HepG2 (cell line): Measurements from ENCODE around the gene TMEM229B. TPM values are rescaled to one million over a fixed set of nuclear protein-coding genes. Genes with fewer than 3 reads are reported as not detected.

Experiments used
- ATAC-seq: fragments of 200-7000 bp; cut with Tn5 transposase; 3 replicates; pipeline ENCODE4 v1.9.1; 2020; ENCODE audit warnings: mild to moderate bottlenecking, moderate library complexity
- BruUV-seq: library from RNA; stranded (reverse); fragments of 400-500 nt; replicated peaks from 2 replicates; lab custom pipeline; 2021; lab: Mats Ljungman, UMichigan
- CTCF ChIA-PET: fragments of 300-600 bp; formaldehyde crosslinking; extraction: SDS; loops from one replicate; lab custom pipeline; 2021; ENCODE audit warnings: low total read pairs, inconsistent platforms, low intra/inter-chr PET ratio; lab: Yijun Ruan, JAX
- POLR2A ChIA-PET: fragments of 350-600 bp; sonication (Branson Sonifier 250); formaldehyde crosslinking; loops from one replicate; lab custom pipeline; 2020; ENCODE audit warnings: antibody characterized with exemption, inconsistent platforms; lab: Yijun Ruan, JAX
- DNase-seq: peaks from one replicate; pipeline ENCODE4 v3.0.0-alpha.2; 2015; ENCODE audit warnings: low spot score
- FAIRE-seq: peaks from 3 replicates; lab custom pipeline; 2011; peaks lifted over from hg19 to GRCh38; lab: Jason Lieb, UNC
- H2AFZ ChIP-seq: one replicate; pipeline ENCODE4 v1.6.1; 2011; ENCODE audit warnings: low read length, inconsistent platforms
- H3K27ac ChIP-seq: fragments of 300-600 bp; 3 replicates; pipeline ENCODE4 v1.8.0; 2011; ENCODE audit warnings: mixed run types, mild to moderate bottlenecking, mixed read lengths, low read length, inconsistent platforms; ENCODE audit not compliant: insufficient read depth; ENCODE audit errors: extremely low read length
- H3K27me3 ChIP-seq, 2 experiments: fragments of 200-600 bp in 1 of 2; 2 replicates in 1 of 2; 3 replicates in 1 of 2; pipeline versions ENCODE4 v1.6.0 to v1.8.0; 2011; ENCODE audit warnings: low read length in 2 of 2, mild to moderate bottlenecking in 2 of 2, moderate library complexity in 2 of 2, inconsistent platforms in 1 of 2; ENCODE audit not compliant: insufficient read depth in 2 of 2, control insufficient read depth in 1 of 2
- H3K36me3 ChIP-seq, 2 experiments: fragments of 200-600 bp in 1 of 2; replicated peaks in 1 of 2; 2 replicates in 1 of 2; 3 replicates in 1 of 2; pipeline versions ENCODE4 v1.5.1 to v1.8.0; 2011; ENCODE audit warnings: low read length in 2 of 2, inconsistent platforms in 1 of 2; ENCODE audit not compliant: insufficient read depth in 2 of 2, control insufficient read depth in 1 of 2
- H3K4me1 ChIP-seq: 2 replicates; pipeline ENCODE4 v1.5.1; 2012; ENCODE audit warnings: low read length, inconsistent platforms; ENCODE audit not compliant: insufficient read depth
- H3K4me2 ChIP-seq: 2 replicates; pipeline ENCODE4 v1.6.0; 2011; ENCODE audit warnings: low read depth, low read length, inconsistent platforms
- H3K4me3 ChIP-seq, 3 experiments: fragments of 200-600 bp in 1 of 3; sonication (generic), shearing (Covaris generic) in 1 of 3; replicated peaks in 1 of 3; 2 replicates each; pipeline ENCODE4 v1.5.1; 2011 to 2016; ENCODE audit warnings: low read length in 3 of 3, inconsistent platforms in 2 of 3, low read depth in 2 of 3, mild to moderate bottlenecking in 2 of 3, control low read depth in 1 of 3, mixed read lengths in 1 of 3; ENCODE audit not compliant: insufficient read depth in 1 of 3
- H3K79me2 ChIP-seq: one replicate; pipeline ENCODE4 v1.6.1; 2011; ENCODE audit warnings: low read length, inconsistent platforms; ENCODE audit not compliant: insufficient read depth
- H3K9ac ChIP-seq: 2 replicates; pipeline ENCODE4 v1.6.0; 2011; ENCODE audit warnings: mild to moderate bottlenecking, low read depth, low read length, inconsistent platforms; ENCODE audit not compliant: insufficient read depth
- H3K9me3 ChIP-seq: 2 replicates; pipeline ENCODE4 v1.5.1; 2012; ENCODE audit warnings: mild to moderate bottlenecking, low read length
- H4K20me1 ChIP-seq: 2 replicates; pipeline ENCODE4 v1.6.0; 2011; ENCODE audit warnings: inconsistent platforms, mild to moderate bottlenecking, low read length, moderate library complexity; ENCODE audit not compliant: insufficient read depth
- ASH2L ChIP-seq: fragments of 300-600, 200-600 bp; sonication (generic); IDR thresholded peaks from 2 replicates; pipeline ENCODE4 v1.7.0; 2017; ENCODE audit warnings: low read depth, mild to moderate bottlenecking, moderate library complexity, mixed read lengths, low read length; ENCODE audit not compliant: insufficient read length
- BRD4 ChIP-seq: sonication (generic); formaldehyde crosslinking; IDR thresholded peaks from 2 replicates; pipeline ENCODE4 v1.4.0; 2020; ENCODE audit warnings: missing genetic modification reagents
- CCAR2 ChIP-seq: fragments of 200-400 bp; formaldehyde crosslinking; optimal IDR thresholded peaks from 2 replicates; pipeline ENCODE3; 2018; ENCODE audit warnings: low read depth, mild to moderate bottlenecking, low read length, moderate library complexity
- CREM ChIP-seq, 2 experiments: sonication (generic) in 1 of 2; formaldehyde crosslinking in 1 of 2; IDR thresholded peaks; 2 replicates each; pipeline versions ENCODE4 v1.4.0 to v1.6.1; 2016 to 2020; ENCODE audit warnings: antibody characterized with exemption in 1 of 2, mild to moderate bottlenecking in 1 of 2, missing genetic modification reagents in 1 of 2
- EED ChIP-seq: sonication (generic); formaldehyde crosslinking; IDR thresholded peaks from 2 replicates; pipeline ENCODE4 v1.5.0; 2020; ENCODE audit warnings: mild to moderate bottlenecking, missing genetic modification reagents
- HOXA3 ChIP-seq: sonication (generic); formaldehyde crosslinking; IDR thresholded peaks from 2 replicates; pipeline ENCODE4 v1.5.0; 2020; ENCODE audit warnings: missing genetic modification reagents
- NFIC ChIP-seq: IDR thresholded peaks from 2 replicates; pipeline ENCODE4 v1.6.1; 2012; ENCODE audit warnings: mild to moderate bottlenecking, low read length, inconsistent platforms
- NFYB ChIP-seq: sonication (generic); formaldehyde crosslinking; IDR thresholded peaks from 2 replicates; pipeline ENCODE4 v1.4.0; 2020; ENCODE audit warnings: missing genetic modification reagents
- SNAI1 ChIP-seq: sonication (generic); formaldehyde crosslinking; IDR thresholded peaks from 2 replicates; pipeline ENCODE4 v1.5.0; 2020; ENCODE audit warnings: mild to moderate bottlenecking, missing genetic modification reagents, borderline replicate concordance
- SOX5 ChIP-seq: IDR thresholded peaks from 2 replicates; pipeline ENCODE4 v1.6.1; 2016; ENCODE audit warnings: borderline replicate concordance
- TGIF2 ChIP-seq: IDR thresholded peaks from 2 replicates; pipeline ENCODE4 v1.6.1; 2016; ENCODE audit warnings: control low read depth, missing compliant biosample characterization
- ZFP91 ChIP-seq: sonication (generic); formaldehyde crosslinking; IDR thresholded peaks from 2 replicates; pipeline ENCODE4 v1.9.0; 2022; ENCODE audit warnings: missing genetic modification reagents, mild to moderate bottlenecking, borderline replicate concordance
- ZNF264 ChIP-seq: sonication (generic); formaldehyde crosslinking; IDR thresholded peaks from 2 replicates; pipeline ENCODE4 v1.4.0; 2020; ENCODE audit warnings: missing genetic modification reagents
- ZSCAN25 ChIP-seq: sonication (generic); formaldehyde crosslinking; IDR thresholded peaks from 2 replicates; pipeline ENCODE4 v1.8.0; 2022; ENCODE audit warnings: mild to moderate bottlenecking, missing genetic modification reagents
- WGBS: methylation state at CpG from one replicate; pipeline ENCODE4 v1.1.6; 2017; ENCODE audit warnings: low lambda C conversion rate; 5-methylcytosine and 5-hydroxymethylcytosine counted together
- in situ Hi-C: cut with HindIII; loops from 2 replicates; pipeline ENCODE4 v1.10.0; 2017; ENCODE audit warnings: low pct_unique_long_range_greater_than_20kb; ENCODE audit not compliant: extremely low pct_ligation_motif_present
- intact Hi-C: fragments of 100-400 bp; cut with micrococcal nuclease; formaldehyde crosslinking; loops from one replicate; pipeline ENCODE4 v1.10.0; 2022; ENCODE audit not compliant: unreplicated experiment
- polyA plus RNA-seq, 8 experiments: library from polyadenylated mRNA; depleted of rRNA in 3 of 8; stranded (reverse) in 7 of 8; unstranded in 1 of 8; fragments of >200 nt; fragmentation: Illumina TruSeq in 4 of 8; extraction: Trizol in 4 of 8; gene quantifications; 2 replicates each; pipeline versions ENCODE4 v1.2.1 to v1.2.3, GENCODE V29; 2011 to 2016; ENCODE audit warnings: low read depth in 4 of 8, missing spikeins in 1 of 8, mixed read lengths in 1 of 8; ENCODE audit not compliant: insufficient read depth in 1 of 8
- total RNA-seq, 5 experiments: library from RNA; depleted of rRNA; stranded (reverse); fragments of >200 nt; fragmentation: Illumina TruSeq; extraction: Trizol; gene quantifications; 2 replicates each; pipeline ENCODE4 v1.2.3, GENCODE V29; 2016; ENCODE audit warnings: low read depth in 1 of 5

The TMEM229B gene
- total and polyA plus RNA-seq, 2 of the 13 experiments (the other 11 are each of a cell fraction or from before 2014, with no cell fraction given), result 0.69 to 1.1 TPM

DNA sequence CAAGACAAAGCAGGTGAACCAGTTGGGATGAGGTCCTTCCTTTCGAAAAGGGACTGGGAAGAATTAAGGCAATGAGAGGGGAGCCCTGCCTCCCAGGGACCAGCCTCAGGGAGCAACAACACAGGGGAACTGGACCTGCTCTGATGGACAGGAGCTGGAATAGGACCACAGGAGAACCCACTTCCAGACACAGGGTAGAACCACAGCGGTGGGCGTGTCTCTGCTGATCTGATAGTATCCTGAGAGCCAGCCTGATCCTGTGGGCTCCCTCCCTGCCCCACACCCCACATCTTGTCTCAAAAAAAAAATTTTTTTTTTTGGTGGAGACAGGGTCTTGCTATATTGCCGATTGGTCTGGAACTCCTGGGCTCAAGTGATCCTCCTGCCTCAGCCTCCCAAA lies 62.9 kb downstream of the TMEM229B start:
- Histone ChIP-seq H3K4me3 (no peak overlapping the region), H3K36me3 (no peaks in the 10 kb centered on the region), H4K20me1 (no peaks in the 10 kb centered on the region), H3K27me3 (peaks cover 2 to 6% of the 10 kb centered on the region in 2 experiments; a peak in 3 of 5 replicates), H3K79me2 (no peaks in the 10 kb centered on the region), H3K4me1 (peaks cover 32% of the 10 kb centered on the region), H3K27ac (no peak overlapping the region), H3K4me2 (no peak overlapping the region), H2AFZ (no peak overlapping the region), H3K9me3 (no peaks in the 10 kb centered on the region), H3K9ac (no peak overlapping the region)
- CTCF ChIA-PET, result interaction anchor here (3.8 kb wide), 1 partner anchor 145 kb away, joined by 22 read pairs; no protein-coding TSS in a partner anchor
- TF ChIP-seq CREM (IDR thresholded peaks at IDR 0.05) (no peak), CREM (CRISPR knock-in tag; IDR thresholded peaks at IDR 0.05) (no peak), NFIC (no peak), ZSCAN25 (CRISPR knock-in tag) (no peak), NFYB (CRISPR knock-in tag) (no peak), ASH2L (no peak), ZNF264 (CRISPR knock-in tag) (no peak), ZFP91 (no peak), SNAI1 (CRISPR knock-in tag) (no peak), EED (CRISPR knock-in tag) (no peak), SOX5 (CRISPR knock-in tag) (no peak), BRD4 (CRISPR knock-in tag) (no peak), HOXA3 (no peak), TGIF2 (no peak), CCAR2 (no peak)
- FAIRE-seq, result no peak
- WGBS, result 29% methylated on average over 4 of the region's 4 CpGs
- intact Hi-C loops (loop anchor here (5.0 to 10.0 kb wide), 3 partner anchors 102 to 279 kb away; partner anchors contain the start of gene RDH12), in situ Hi-C loops (no loop called here)
- DNase-seq, result no peak
- POLR2A ChIA-PET, result no interaction called here
- no TSS peak for BruUV-seq
- ATAC-seq, result no peak
